CD4-positive, alpha-beta T cell treated with Interleukin-4 for 4 hours (primary cell): ENCODE measurements around the gene SLC26A9.

Experiments
- DNase-seq: peaks from one replicate; pipeline ENCODE4 v3.0.0-alpha.2; 2020

The SLC26A9 gene

DNA sequence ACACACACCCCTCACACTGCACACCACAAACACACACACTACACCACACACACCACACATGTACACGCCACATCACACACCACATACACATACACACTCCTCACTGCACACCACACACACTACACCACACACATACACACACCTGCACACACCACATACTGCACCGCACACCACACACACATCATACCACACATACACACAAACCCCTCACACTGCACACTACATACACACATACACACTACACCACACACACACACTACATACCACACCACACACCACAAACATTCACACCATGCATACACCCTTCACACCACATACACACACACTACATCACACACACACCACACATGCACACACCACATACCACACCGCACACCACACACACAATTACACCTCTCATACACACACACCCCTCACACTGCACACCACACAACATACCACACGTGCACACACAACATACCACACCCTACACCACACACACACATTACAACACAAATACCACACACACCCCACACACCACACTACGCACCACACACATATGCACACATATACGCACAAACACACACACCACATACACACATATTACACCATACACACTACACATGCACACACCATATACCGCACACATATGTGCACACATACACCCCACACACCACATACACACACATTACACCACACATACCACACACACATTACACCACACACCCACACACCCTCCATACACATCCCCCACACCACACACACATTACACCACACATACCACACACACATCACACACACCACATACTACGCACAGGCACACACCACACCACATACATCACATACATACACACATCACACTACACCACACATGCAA is 30.3 kb upstream of the SLC26A9 start:
- no peak for DNase-seq

DNA sequence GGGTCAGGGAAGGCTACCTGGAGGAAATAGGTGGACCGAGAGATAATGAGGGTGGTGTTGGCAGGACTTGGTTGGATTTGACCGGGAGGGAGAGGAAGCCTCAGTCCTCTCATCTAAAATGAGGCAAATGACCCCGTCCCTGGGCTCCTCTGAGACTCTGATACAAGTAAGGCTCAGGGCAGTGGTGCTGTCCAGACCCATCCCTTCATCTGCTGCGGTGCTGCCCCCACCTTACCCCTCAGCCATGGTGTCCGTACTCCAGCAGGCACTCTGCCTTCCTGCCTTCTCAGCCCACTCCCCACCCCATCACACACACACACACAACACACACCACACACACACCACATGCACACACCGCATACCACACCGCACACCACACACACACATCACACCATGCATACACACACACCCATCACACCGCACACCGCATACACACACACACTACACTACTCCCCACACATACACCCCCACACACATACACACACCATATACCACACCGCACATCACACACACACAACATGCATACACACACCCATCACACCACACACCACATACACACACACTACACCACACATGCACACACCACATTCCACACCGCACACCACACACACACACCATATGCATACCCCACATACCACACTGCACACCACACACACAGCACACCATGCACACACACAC is 29.4 kb upstream of the SLC26A9 start:
- no peak for DNase-seq

- no peak for DNase-seq
These were observed 28.8 kb upstream of the SLC26A9 start for GRCh38 chr1:205972081-205972480.

- no peak for DNase-seq
These were observed 27.8 kb upstream of the SLC26A9 start for GRCh38 chr1:205971082-205971481.

- DNase-seq, result no peak
These were observed 27.2 kb upstream of the SLC26A9 start for GRCh38 chr1:205970486-205970885.

GRCh38 chr1:205969229-205969628 is 26.0 kb upstream of the SLC26A9 start:
- DNase-seq, result no peak

DNA sequence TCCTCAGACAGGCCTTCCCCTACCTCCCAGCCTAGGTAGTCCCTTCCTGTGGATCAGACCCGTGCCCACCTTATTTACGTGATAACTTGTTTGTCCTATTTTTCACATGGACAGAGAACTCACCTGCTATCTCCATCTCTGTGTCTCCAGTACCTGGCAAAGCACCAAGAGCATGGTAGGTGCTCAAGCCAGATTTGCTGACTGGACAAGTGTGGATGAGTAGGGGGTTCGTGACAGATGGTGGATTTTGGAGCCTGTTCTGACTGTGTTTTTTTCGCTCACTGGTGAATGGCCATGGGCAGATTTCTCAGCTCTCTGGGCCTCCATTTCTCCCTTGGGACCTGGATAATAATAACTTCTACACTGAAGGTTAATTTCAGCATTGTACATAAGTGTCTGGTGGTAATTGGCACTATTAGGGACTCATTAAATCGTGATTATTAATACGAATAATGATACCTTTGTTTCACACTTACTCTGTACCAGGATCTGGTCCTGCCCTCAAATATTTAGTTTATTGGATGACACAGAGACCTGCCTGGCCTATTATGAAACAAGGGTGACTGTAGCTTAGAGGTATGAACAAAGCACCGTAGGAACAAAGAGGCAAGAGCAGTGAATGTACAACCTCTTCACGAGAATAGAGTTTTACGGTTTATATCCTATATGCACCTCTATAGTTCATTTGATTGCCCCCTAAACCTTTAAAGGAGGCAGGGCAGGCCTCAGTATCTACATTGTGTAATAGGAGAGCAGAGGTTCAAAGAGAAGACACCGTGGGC is 24.5 kb upstream of the SLC26A9 start:
- no peak for DNase-seq

GRCh38 chr1:205965036-205965884 is 22.0 kb upstream of the SLC26A9 start:
- DNase-seq, result no peak

DNA sequence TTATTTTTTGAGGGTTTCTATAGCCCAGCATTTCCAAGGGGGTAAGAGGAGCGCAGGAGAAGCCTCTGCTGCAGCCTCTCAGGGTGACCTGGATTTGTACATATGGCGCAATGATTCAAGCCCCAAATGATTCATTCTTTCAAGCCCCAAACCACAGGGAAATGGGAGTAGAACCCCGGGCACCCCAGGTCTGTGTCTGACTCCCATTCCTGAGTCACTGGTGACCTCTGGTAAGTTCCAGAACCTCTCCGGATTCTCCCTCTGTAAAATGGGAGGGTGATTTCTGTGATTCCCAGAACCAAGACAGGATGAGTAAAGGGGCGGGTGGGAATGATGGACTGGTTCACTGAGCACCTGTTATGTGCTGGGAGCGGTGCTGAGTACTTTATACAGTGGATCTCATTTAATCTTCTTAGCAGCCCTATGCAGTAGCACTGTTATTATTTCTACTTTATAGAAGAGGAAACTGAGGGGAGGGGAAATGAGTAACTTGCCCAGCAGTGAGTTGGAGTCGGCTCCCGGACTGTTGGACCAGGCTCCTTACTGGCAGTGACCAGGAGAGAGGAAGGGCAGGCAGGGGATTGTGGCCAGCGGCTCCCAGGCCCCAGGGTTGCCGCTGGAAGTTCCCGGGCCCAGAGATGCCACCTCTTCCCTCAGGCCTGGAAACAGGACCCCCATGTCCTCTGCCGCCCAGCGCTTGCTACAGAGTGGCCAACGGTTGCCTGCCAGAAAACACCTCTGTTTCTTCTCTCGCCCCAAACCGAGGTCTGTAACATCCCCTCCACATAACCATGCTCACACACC is 20.3 kb upstream of the SLC26A9 start:
- DNase-seq, result no peak

DNA sequence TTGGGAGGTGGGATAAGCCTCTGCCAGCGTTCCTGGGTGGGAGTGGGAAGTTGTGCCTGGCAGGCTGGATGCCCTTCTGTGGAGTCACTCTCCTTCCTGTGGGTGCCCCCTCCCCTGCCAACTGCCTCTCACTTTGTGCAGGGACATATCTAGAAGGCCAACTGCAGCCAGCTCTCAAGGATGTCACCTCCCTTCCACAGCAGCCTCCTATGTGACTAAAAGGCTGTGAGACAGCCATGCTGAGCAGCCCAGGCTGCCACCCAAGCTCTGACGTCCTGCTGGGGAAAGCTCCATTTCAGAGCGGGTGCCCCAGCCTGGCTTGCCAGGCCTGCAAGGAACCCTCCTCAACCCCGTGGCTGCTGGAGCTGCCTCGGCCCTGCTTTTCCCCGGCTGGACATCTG is 19.6 kb upstream of the SLC26A9 start:
- no peak for DNase-seq

- no peak for DNase-seq
These were observed 18.9 kb upstream of the SLC26A9 start for GRCh38 chr1:205961991-205962820.

DNA sequence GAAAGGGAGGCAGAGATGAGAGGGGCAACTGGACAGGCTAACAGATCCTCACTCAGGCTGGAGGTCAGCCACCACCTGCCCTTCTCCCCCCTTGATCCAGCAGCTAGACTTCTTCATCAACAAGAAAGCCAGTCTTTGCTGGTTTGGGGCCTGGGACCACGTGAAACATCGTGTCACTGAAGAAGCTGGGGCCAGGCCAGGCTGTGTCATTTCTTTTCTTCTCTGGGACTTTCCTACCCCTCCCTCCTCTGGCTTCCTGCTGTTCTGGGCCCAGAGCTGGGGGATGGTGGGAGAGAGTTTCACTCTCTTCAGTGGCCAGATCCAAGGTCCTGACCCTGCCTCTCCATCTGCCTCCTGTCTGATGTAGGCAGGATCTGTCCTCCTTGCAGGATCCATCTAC is 18.1 kb upstream of the SLC26A9 start:
- no peak for DNase-seq

GRCh38 chr1:205959789-205960188 is 16.5 kb upstream of the SLC26A9 start:
- DNase-seq, result no peak

DNA sequence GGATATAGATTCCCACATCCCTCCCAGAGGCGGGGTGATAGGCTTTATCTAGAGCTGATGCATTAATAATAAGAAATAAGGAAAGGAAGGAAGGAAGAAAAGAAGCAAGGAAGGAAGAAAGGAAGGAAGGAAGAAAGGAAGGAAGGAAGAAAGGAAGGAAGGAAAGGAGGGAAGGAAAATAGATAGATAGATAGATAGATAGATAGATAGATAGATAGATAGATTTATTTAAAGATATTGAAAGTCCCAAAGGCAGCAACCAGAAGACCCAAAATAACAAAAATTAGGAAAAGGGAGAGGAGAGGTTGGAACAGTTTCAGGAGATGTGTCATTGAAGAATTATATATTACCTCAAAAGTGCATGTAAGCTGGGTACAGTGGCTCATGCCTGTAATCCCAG is 12.2 kb upstream of the SLC26A9 start:
- DNase-seq, result no peak

- DNase-seq, result no peak
These were observed 11.7 kb upstream of the SLC26A9 start for GRCh38 chr1:205954819-205955404.

DNA sequence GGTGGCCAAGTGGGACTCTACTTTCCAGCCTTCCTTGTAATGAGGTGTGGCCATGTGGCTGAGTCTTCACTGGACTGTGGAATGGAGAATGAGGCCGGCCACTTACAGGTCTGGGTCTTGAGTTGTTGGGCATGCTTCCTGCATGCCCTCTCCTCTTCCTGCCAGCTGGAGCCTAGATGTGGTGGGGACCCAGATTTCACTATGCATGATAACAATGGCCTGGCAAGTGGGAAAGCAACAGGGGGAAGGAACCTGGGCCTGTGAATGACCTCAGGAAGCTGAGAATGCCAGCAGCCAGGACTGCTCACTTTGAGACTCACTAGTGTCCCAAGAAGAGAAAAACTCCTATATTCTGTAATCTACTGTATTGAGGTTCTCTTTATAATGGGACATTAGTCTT is 8.5 kb upstream of the SLC26A9 start:
- DNase-seq, result no peak

DNA sequence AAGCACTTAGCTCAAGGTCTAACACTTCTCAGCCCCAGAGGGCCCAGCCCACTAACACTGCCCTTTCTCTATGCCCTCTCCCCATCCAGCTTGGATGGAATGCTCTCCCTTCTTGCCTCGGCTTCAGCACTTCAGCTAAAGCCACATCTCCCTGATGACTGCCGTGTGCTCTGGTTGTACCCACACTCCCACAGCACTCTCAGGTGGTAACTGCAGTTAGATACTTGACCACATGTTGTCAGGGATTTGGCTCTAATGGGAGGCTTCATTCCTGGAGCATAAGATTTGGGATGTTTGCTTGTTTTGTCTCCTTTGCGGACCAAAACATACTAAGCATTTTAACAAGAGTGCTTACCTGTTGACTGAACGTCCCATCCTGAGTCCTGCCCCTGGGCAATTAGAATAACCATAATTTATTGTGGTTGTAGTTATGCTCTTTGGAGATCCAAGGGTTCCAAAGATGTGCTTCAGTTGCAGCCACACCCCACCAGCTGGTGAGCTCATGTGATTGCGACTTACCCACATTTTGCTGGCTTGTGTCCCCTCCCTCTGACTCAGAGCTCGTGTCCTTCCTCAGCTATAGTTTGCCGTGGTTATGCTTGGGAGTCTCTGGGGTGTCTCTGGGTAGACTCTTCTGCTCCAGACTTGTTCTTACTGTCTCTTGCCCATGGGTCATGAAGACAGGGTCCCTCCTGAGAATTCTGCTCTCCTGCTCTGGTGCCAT is 7.7 kb upstream of the SLC26A9 start:
- DNase-seq, result no peak

- DNase-seq, result no peak
These were observed 7.0 kb upstream of the SLC26A9 start for GRCh38 chr1:205950280-205950679.

DNA sequence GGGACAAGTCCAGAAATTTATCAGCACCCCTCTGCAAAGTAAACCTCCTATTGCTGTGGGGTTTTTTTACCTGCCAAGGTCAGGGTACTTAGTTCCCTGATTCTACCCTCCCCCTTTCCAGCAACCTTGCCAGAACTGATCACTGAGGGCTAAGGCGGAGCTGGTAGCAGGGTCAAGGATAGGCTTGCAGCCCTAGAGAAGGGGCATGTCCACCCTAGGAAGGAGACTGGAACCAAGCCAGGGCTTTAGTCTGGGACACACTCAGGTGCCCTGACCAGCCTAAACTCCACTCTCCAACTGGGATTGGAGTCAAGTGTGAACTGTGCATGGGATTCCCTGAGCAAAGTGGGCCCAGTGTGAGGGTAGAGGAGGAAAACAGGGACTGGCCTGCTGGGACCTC is 6.5 kb upstream of the SLC26A9 start:
- DNase-seq, result no peak

DNA sequence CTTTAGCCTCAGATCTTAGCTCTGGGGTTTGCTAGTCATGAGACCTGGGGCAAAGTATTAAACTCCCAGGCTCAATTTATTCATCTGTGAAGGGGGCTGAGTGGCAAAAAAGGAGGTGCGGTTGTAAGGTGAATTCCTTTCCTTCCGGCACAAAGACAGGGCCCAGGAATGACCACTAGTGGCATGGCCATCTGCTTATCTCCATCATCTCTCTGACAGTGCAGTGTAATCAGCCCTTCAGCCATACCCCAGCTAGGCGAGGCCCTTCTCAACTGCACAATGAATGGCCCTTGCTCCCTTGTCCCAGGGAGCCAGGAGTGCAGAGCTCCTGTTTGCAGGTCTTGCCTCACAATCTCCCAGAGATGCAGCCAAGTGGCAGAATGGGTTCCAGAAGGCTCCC is 5.6 kb upstream of the SLC26A9 start:
- DNase-seq, result no peak
